RWPE1 (cell line): ENCODE data around the gene RAPGEF5.
A peak's percentile ranks its signal among the peaks of the same experiment; 100 is the strongest.

ENCODE experiments used
- CTCF ChIA-PET: fragments of 350-600 bp; sonication (Branson Sonifier 250); formaldehyde crosslinking; extraction: SDS; loops from one replicate; lab custom pipeline; 2021; lab: Yijun Ruan, JAX
- POLR2A ChIA-PET: fragments of 400-600 bp; formaldehyde crosslinking; extraction: SDS; loops from one replicate; lab custom pipeline; 2020; ENCODE audit warnings: antibody characterized with exemption; ENCODE audit not compliant: low non-redundant PET; lab: Yijun Ruan, JAX
- DNase-seq: peaks from one replicate; pipeline ENCODE4 v3.0.0; 2012; ENCODE audit warnings: low spot score
- H3K27ac ChIP-seq: fragments of 450-650 bp; 2 replicates; pipeline ENCODE4 v1.5.1; 2017
- TF ChIP-seq, protein P1 (sequence below): fragments of 450-650 bp; conservative IDR thresholded peaks from 2 replicates; pipeline ENCODE4 v1.5.1; 2017; ENCODE audit warnings: low read depth, mild to moderate bottlenecking

The RAPGEF5 gene

GRCh38 chr7:22216309-22216708 is 140.6 kb downstream of the RAPGEF5 start:
- ChIA-PET CTCF (no interaction called here), POLR2A (no interaction called here)
- TF ChIP-seq, protein P1, sequence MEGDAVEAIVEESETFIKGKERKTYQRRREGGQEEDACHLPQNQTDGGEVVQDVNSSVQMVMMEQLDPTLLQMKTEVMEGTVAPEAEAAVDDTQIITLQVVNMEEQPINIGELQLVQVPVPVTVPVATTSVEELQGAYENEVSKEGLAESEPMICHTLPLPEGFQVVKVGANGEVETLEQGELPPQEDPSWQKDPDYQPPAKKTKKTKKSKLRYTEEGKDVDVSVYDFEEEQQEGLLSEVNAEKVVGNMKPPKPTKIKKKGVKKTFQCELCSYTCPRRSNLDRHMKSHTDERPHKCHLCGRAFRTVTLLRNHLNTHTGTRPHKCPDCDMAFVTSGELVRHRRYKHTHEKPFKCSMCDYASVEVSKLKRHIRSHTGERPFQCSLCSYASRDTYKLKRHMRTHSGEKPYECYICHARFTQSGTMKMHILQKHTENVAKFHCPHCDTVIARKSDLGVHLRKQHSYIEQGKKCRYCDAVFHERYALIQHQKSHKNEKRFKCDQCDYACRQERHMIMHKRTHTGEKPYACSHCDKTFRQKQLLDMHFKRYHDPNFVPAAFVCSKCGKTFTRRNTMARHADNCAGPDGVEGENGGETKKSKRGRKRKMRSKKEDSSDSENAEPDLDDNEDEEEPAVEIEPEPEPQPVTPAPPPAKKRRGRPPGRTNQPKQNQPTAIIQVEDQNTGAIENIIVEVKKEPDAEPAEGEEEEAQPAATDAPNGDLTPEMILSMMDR: no peak
- no peak for DNase-seq
- H3K27ac ChIP-seq: no peak overlapping the region

DNA sequence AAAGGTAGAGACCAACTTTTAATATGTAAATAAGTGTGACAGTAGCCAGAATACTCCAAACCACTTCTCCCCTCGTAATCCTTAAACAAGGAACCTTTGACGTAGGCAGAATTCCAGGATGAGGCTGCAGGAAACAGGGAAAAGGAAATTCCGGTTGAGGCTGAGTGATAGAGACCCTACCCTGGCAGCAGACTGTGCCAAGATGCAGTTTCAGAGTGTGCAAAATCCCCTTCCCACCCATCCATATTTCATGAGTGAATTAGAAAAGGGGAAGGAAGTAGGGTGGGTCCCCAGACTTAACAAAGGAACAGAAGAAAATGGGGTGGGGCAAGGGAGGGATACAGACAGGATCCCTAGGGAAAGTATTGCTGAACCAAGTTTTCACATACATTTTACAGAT is 143.0 kb downstream of the RAPGEF5 start:
- POLR2A ChIA-PET: no interaction called here
- CTCF ChIA-PET: interaction anchor here (0.6 kb wide), 1 partner anchor 83 kb away, joined by 3 read pairs; no protein-coding TSS in a partner anchor
- TF ChIP-seq, protein P1: no peak
- no peak for DNase-seq
- H3K27ac ChIP-seq: no peak overlapping the region

DNA sequence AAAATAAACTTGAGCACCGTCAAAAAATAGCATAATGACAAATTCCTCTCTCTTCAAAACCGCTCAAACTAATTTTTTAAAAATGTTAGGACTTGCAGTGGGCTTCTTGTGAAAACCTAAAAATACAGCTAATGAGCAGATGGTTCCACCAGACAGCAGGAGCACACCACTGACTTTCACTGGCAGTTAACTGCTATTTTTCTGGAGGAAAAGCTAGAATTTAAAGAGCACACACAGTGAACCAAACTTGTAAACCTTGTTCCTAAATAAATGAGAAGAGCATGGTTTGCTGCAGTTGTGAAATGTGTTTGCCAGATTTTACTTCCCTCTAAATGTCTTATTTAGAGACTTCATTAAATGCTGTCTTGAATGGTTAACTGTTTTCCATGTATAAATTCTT is 143.9 kb downstream of the RAPGEF5 start:
- ChIA-PET CTCF (no interaction called here), POLR2A (no interaction called here)
- H3K27ac ChIP-seq: no peak overlapping the region
- TF ChIP-seq, protein P1: no peak
- no peak for DNase-seq

DNA sequence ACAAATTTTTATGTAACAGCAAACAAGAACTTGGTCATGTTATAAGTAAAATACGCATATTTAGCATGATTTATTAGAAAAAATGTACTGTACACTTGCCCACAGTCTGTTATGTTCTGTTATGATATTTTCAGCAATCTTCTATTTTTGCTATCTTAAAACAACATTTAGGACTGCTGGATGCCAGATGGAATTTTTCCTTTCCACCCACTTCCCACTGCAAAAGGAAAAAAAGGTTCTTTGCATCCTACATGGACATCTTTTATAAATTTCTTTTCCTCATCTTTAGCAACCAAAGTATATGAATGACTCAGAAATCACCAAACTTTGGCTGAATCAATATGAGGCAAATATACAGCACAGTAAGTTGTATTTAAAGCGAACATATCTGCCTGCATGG is 146.0 kb downstream of the RAPGEF5 start:
- CTCF ChIA-PET: no interaction called here
- H3K27ac ChIP-seq: no peak overlapping the region
- TF ChIP-seq, protein P1: no peak
- POLR2A ChIA-PET: no interaction called here
- DNase-seq: no peak

GRCh38 chr7:22210355-22210754 is 146.6 kb downstream of the RAPGEF5 start:
- ChIA-PET POLR2A (no interaction called here), CTCF (no interaction called here)
- no peak overlapping the region for H3K27ac ChIP-seq
- TF ChIP-seq, protein P1: no peak
- DNase-seq: no peak

DNA sequence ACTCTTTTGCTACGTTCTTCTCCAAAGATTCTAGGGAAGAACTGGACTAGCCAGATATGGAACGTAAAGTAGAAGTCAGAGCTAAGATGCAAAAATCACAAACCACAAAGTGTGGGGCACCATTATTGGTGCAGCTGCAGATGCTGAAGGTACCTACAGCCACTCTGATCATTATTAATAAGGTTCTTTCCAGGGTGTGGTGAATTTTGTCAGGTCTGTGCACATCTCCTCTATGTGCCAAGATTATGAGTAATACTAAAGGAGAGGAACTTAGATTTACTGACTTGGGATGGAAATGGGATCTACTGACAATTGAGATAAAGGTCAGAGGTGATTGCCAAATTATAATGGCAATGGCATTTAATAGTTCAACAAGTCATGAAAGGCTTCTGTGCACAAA is 148.2 kb downstream of the RAPGEF5 start:
- no peak overlapping the region for H3K27ac ChIP-seq
- DNase-seq: peak; percentile 60
- ChIA-PET CTCF (interaction anchor here (0.6 kb wide), 1 partner anchor 143 kb away, joined by 4 read pairs; no protein-coding TSS in a partner anchor), POLR2A (no interaction called here)
- TF ChIP-seq, protein P1: no peak
